H9 (cell line): ENCODE results near the gene TENM3. TPM values are rescaled to one million over a fixed set of nuclear protein-coding genes. Genes with fewer than 3 reads are reported as not detected.

Experiments
- DNase-seq: peaks from one replicate; pipeline ENCODE4 v3.0.0-alpha.2; 2017
- H2AFZ ChIP-seq: one replicate; pipeline ENCODE4 v1.6.1; 2013; ENCODE audit warnings: mild to moderate bottlenecking, low read length, control low read depth, moderate library complexity
- H2AK5ac ChIP-seq: 2 replicates; pipeline ENCODE4 v1.6.1; 2013; ENCODE audit warnings: low read length, control low read depth, mixed read lengths; ENCODE audit not compliant: insufficient read length
- H2BK120ac ChIP-seq: one replicate; pipeline ENCODE4 v1.6.1; 2013; ENCODE audit warnings: low read depth, mild to moderate bottlenecking, low read length, control low read depth, inconsistent platforms; ENCODE audit not compliant: poor library complexity, severe bottlenecking
- H2BK12ac ChIP-seq: 2 replicates; pipeline ENCODE4 v1.6.1; 2013; ENCODE audit warnings: low read length, control low read depth, mixed read lengths, low read depth; ENCODE audit not compliant: insufficient read length
- H2BK15ac ChIP-seq: 2 replicates; pipeline ENCODE4 v1.6.1; 2013; ENCODE audit warnings: low read depth, low read length, control low read depth
- H2BK20ac ChIP-seq: one replicate; pipeline ENCODE4 v1.6.1; 2013; ENCODE audit warnings: low read depth, mild to moderate bottlenecking, low read length, control low read depth, inconsistent platforms; ENCODE audit not compliant: poor library complexity, severe bottlenecking
- H2BK5ac ChIP-seq: 2 replicates; pipeline ENCODE4 v1.6.1; 2013; ENCODE audit warnings: low read length, control low read depth, mixed read lengths; ENCODE audit not compliant: insufficient read length
- H3K14ac ChIP-seq: 2 replicates; pipeline ENCODE4 v1.6.1; 2013; ENCODE audit warnings: low read length, control low read depth; ENCODE audit not compliant: insufficient read depth
- H3K18ac ChIP-seq: 2 replicates; pipeline ENCODE4 v1.6.1; 2013; ENCODE audit warnings: low read depth, mild to moderate bottlenecking, mixed read lengths, low read length, control low read depth; ENCODE audit not compliant: insufficient read length
- H3K23ac ChIP-seq: 2 replicates; pipeline ENCODE4 v1.6.1; 2013; ENCODE audit warnings: low read length, control low read depth, mixed read lengths, low read depth; ENCODE audit not compliant: insufficient read length
- H3K23me2 ChIP-seq: 2 replicates; pipeline ENCODE4 v1.6.1; 2013; ENCODE audit warnings: low read depth, mild to moderate bottlenecking, mixed read lengths, low read length, control low read depth; ENCODE audit not compliant: insufficient read length, poor library complexity, severe bottlenecking
- H3K27ac ChIP-seq: 2 replicates; pipeline ENCODE4 v1.5.1; 2013; ENCODE audit warnings: low read length, control low read depth, mixed read lengths, low read depth; ENCODE audit not compliant: insufficient read length
- H3K27me3 ChIP-seq: 2 replicates; pipeline ENCODE4 v1.6.1; 2013; ENCODE audit warnings: low read length, control low read depth, inconsistent platforms; ENCODE audit not compliant: insufficient read depth
- H3K4ac ChIP-seq: 2 replicates; pipeline ENCODE4 v1.6.1; 2013; ENCODE audit warnings: low read depth, mild to moderate bottlenecking, control low read depth, inconsistent platforms, low read length, moderate library complexity
- H3K4me1 ChIP-seq: 2 replicates; pipeline ENCODE4 v1.6.1; 2013; ENCODE audit warnings: low read length, control low read depth, inconsistent platforms; ENCODE audit not compliant: insufficient read depth
- H3K4me2 ChIP-seq: 2 replicates; pipeline ENCODE4 v1.6.1; 2013; ENCODE audit warnings: low read length, control low read depth, mixed read lengths; ENCODE audit not compliant: insufficient read length, insufficient read depth
- H3K56ac ChIP-seq: 2 replicates; pipeline ENCODE4 v1.6.1; 2013; ENCODE audit warnings: low read depth, mild to moderate bottlenecking, mixed read lengths, low read length, control low read depth; ENCODE audit not compliant: insufficient read length
- H3K79me1 ChIP-seq: 2 replicates; pipeline ENCODE4 v1.6.1; 2013; ENCODE audit warnings: low read depth, mild to moderate bottlenecking, moderate library complexity, low read length, control low read depth, inconsistent platforms; ENCODE audit not compliant: insufficient read depth, poor library complexity, severe bottlenecking
- H3K79me2 ChIP-seq: 2 replicates; pipeline ENCODE4 v1.6.1; 2013; ENCODE audit warnings: low read length, control low read depth, inconsistent platforms; ENCODE audit not compliant: insufficient read depth
- H3K9ac ChIP-seq: 2 replicates; pipeline ENCODE4 v1.6.1; 2013; ENCODE audit warnings: low read length, control low read depth, mixed read lengths; ENCODE audit not compliant: insufficient read length; ENCODE audit errors: extremely low read depth
- H3K9me3 ChIP-seq: one replicate; pipeline ENCODE4 v1.6.1; 2013; ENCODE audit warnings: low read depth, low read length, inconsistent platforms; ENCODE audit not compliant: control insufficient read depth
- H3T11ph ChIP-seq: one replicate; pipeline ENCODE4 v1.6.1; 2013; ENCODE audit warnings: mild to moderate bottlenecking, low read length, control low read depth, inconsistent platforms
- H4K20me1 ChIP-seq: one replicate; pipeline ENCODE4 v1.6.1; 2013; ENCODE audit not compliant: control insufficient read depth, insufficient read length, insufficient read depth
- H4K5ac ChIP-seq: 2 replicates; pipeline ENCODE4 v1.6.1; 2013; ENCODE audit warnings: low read depth, mild to moderate bottlenecking, mixed read lengths, low read length, control low read depth; ENCODE audit not compliant: insufficient read length
- H4K8ac ChIP-seq: replicated peaks from 2 replicates; pipeline ENCODE4 v1.6.1; 2013; ENCODE audit warnings: low read length, control low read depth, mixed read lengths, low read depth; ENCODE audit not compliant: insufficient read length
- H4K91ac ChIP-seq: 2 replicates; pipeline ENCODE4 v1.6.1; 2013; ENCODE audit warnings: low read depth, mild to moderate bottlenecking, moderate library complexity, mixed read lengths, low read length, control low read depth; ENCODE audit not compliant: insufficient read length
- H3K27ac Mint-ChIP-seq, 3 experiments: 2 replicates in 2 of 3; 3 replicates in 1 of 3; pipeline ENCODE4 v1.8.0; 2020 to 2021; ENCODE audit warnings: mixed read lengths in 3 of 3, mild to moderate bottlenecking in 1 of 3, moderate library complexity in 1 of 3
- H3K27me3 Mint-ChIP-seq: 2 replicates; pipeline ENCODE4 v1.8.0; 2021; ENCODE audit warnings: low read depth, mild to moderate bottlenecking, moderate library complexity, mixed read lengths
- H3K36me3 Mint-ChIP-seq, 3 experiments: 2 replicates in 2 of 3; 3 replicates in 1 of 3; pipeline ENCODE4 v1.8.0; 2020 to 2021; ENCODE audit warnings: low read depth in 3 of 3, mixed read lengths in 3 of 3; ENCODE audit not compliant: insufficient read depth in 1 of 3
- H3K4me1 Mint-ChIP-seq, 2 experiments: 2 replicates each; pipeline ENCODE4 v1.8.0; 2020; ENCODE audit warnings: mixed read lengths in 2 of 2
- H3K4me3 Mint-ChIP-seq, 2 experiments: 2 replicates in 1 of 2; 3 replicates in 1 of 2; pipeline ENCODE4 v1.8.0; 2020 to 2021; ENCODE audit warnings: mild to moderate bottlenecking in 2 of 2, mixed read lengths in 2 of 2, moderate library complexity in 1 of 2
- H3K9me3 Mint-ChIP-seq, 2 experiments: 2 replicates in 1 of 2; 3 replicates in 1 of 2; pipeline ENCODE4 v1.8.0; 2020; ENCODE audit warnings: mild to moderate bottlenecking in 2 of 2, mixed read lengths in 2 of 2, moderate library complexity in 1 of 2
- CTCF ChIP-seq: fragments of 200-600 bp; sonication (generic); conservative IDR thresholded peaks from 3 replicates; pipeline ENCODE4 v1.8.0; 2021; ENCODE audit warnings: antibody characterized with exemption, mild to moderate bottlenecking
- WGBS: extraction: QIAGEN DNeasy Blood & Tissue Kit; methylation state at CpG from one replicate; pipeline ENCODE4 v1.1.7; 2013; ENCODE audit warnings: missing lambda C conversion rate, low lambda C conversion rate, mixed read lengths; ENCODE audit not compliant: insufficient read length; ENCODE audit errors: extremely low coverage; 5-methylcytosine and 5-hydroxymethylcytosine counted together
- total RNA-seq: library from RNA; stranded (reverse); gene quantifications from 2 replicates; pipeline ENCODE4 v1.2.1, GENCODE V29; 2021

Gene TENM3
- total RNA-seq, 1 experiment from 2014 or later = 49.6 TPM

DNA sequence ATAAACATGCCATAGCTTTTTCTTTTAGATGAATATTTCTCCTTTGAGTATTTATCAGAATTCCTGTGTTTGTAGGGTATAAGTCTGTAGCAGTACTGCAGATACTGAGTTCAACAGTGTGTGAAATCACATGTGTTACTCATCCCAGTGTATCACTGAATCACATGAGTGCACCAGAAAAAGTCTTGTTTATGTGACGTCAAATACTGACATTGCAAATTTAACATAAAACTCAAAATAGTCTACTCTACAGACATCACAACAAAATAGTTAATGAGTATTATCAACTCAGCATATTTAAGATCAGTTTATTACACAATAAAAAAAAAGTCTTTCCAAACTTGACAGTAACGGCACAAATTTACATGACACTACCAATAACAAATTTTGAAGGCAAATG lies 452.6 kb downstream of the TENM3 start:
- Histone ChIP-seq H4K91ac (no peak overlapping the region), H3K18ac (no peak overlapping the region), H3K23ac (no peak overlapping the region), H2BK5ac (no peak overlapping the region), H3K79me2 (no peaks in the 10 kb centered on the region), H3K23me2 (no peaks in the 10 kb centered on the region), H4K5ac (no peak overlapping the region), H3K4ac (no peak overlapping the region), H2BK15ac (no peak overlapping the region), H3K14ac (no peak overlapping the region), H3K9me3 (no peaks in the 10 kb centered on the region), H3T11ph (no peak overlapping the region), H3K4me2 (no peak overlapping the region), H3K79me1 (no peaks in the 10 kb centered on the region), H3K4me1 (no peaks in the 10 kb centered on the region; the same call in 1 of the 2 replicates), H4K20me1 (no peaks in the 10 kb centered on the region), H2AK5ac (no peak overlapping the region), H3K27me3 (no peaks in the 10 kb centered on the region), H2BK120ac (no peak overlapping the region), H2BK12ac (no peak overlapping the region), H3K27ac (no peak overlapping the region), H2AFZ (no peak overlapping the region), H2BK20ac (no peak overlapping the region), H3K9ac (no peak overlapping the region), H4K8ac (no peak overlapping the region), H3K56ac (no peak overlapping the region)
- no peak overlapping the region for H3K4me3 Mint-ChIP-seq
- TF ChIP-seq CTCF = no peak
- no peak overlapping the region for H3K27ac Mint-ChIP-seq
- WGBS = no CpG with 5 or more reads among the region's 2 CpGs
- no peaks in the 10 kb centered on the region for H3K27me3 Mint-ChIP-seq
- H3K4me1 Mint-ChIP-seq = peaks cover 25 to 29% of the 10 kb centered on the region in 2 experiments
- H3K36me3 Mint-ChIP-seq = peaks cover 0 to 2% (median 0%) of the 10 kb centered on the region in 3 experiments; a peak in 3 of 7 replicates
- H3K9me3 Mint-ChIP-seq = no peaks in the 10 kb centered on the region
- DNase-seq = no peak
